Naive thymus-derived CD4-positive, alpha-beta T cell (primary cell): ENCODE data around the gene SIRT6. TPM values are rescaled to one million over a fixed set of nuclear protein-coding genes. Genes with fewer than 3 reads are reported as not detected.
A peak's percentile ranks its signal among the peaks of the same experiment; 100 is the strongest.
"Not testable (repeated sequence)": the region's sequence is repeated elsewhere in the genome, so short reads cannot be mapped to it uniquely, and the experiment has no call there.

Source experiments
- ATAC-seq: fragments of 150-1000 bp; cut with Tn5 transposase; 2 replicates; pipeline ENCODE4 v1.10.0; 2021; ENCODE audit warnings: mild to moderate bottlenecking, moderate library complexity
- CTCF ChIA-PET: fragments of 350-600 bp; sonication (Branson Sonifier 250); formaldehyde crosslinking; loops from one replicate; lab custom pipeline; 2021; ENCODE audit warnings: antibody characterized with exemption; lab: Charles Lee
- POLR2A ChIA-PET: fragments of 350-600 bp; sonication (Branson Sonifier 250); formaldehyde crosslinking; loops from one replicate; lab custom pipeline; 2021; ENCODE audit warnings: antibody characterized with exemption, inconsistent platforms; lab: Charles Lee
- DNase-seq, 9 donors: peaks; one replicate each; pipeline versions ENCODE4 v3.0.0 to v3.0.0-alpha.2; 2020 to 2022; ENCODE audit warnings: mixed read lengths in 1 of 9
- H3K27ac ChIP-seq: one replicate; pipeline ENCODE4 v1.7.0; 2013; ENCODE audit warnings: mild to moderate bottlenecking, low read depth, low read length, moderate library complexity
- H3K27me3 ChIP-seq, 2 donors: one replicate each; pipeline ENCODE4 v1.7.0; 2013; ENCODE audit warnings: low read length in 2 of 2, mild to moderate bottlenecking in 2 of 2, moderate library complexity in 2 of 2; ENCODE audit not compliant: control insufficient read depth in 2 of 2, insufficient read depth in 2 of 2
- H3K36me3 ChIP-seq, 3 experiments: 1 replicate in 2 of 3; 2 replicates in 1 of 3; pipeline ENCODE4 v1.7.0; 2013; ENCODE audit warnings: low read length in 3 of 3, mild to moderate bottlenecking in 3 of 3, moderate library complexity in 1 of 3; ENCODE audit not compliant: insufficient read depth in 3 of 3, control insufficient read depth in 2 of 3
- H3K4me1 ChIP-seq, 2 donors: one replicate each; pipeline ENCODE4 v1.7.0; 2013; ENCODE audit warnings: low read length in 2 of 2, mild to moderate bottlenecking in 2 of 2, moderate library complexity in 1 of 2; ENCODE audit not compliant: control insufficient read depth in 2 of 2, insufficient read depth in 2 of 2
- H3K4me3 ChIP-seq: 2 replicates; pipeline ENCODE4 v1.7.0; 2013; ENCODE audit warnings: mild to moderate bottlenecking, low read length
- H3K9me3 ChIP-seq, 3 experiments: 1 replicate in 2 of 3; 2 replicates in 1 of 3; pipeline ENCODE4 v1.7.0; 2013; ENCODE audit warnings: low read length in 3 of 3; ENCODE audit not compliant: control insufficient read depth in 2 of 3
- H3K27ac Mint-ChIP-seq, 9 donors: one replicate each; pipeline ENCODE4 v1.8.0; 2020 to 2022; ENCODE audit warnings: mixed read lengths in 9 of 9, mild to moderate bottlenecking in 8 of 9, moderate library complexity in 5 of 9, inconsistent platforms in 2 of 9
- H3K27me3 Mint-ChIP-seq, 5 donors: one replicate each; pipeline ENCODE4 v1.8.0; 2021 to 2022; ENCODE audit warnings: mixed read lengths in 5 of 5, mild to moderate bottlenecking in 1 of 5
- H3K36me3 Mint-ChIP-seq, 5 donors: one replicate each; pipeline ENCODE4 v1.8.0; 2020 to 2022; ENCODE audit warnings: mixed read lengths in 5 of 5, mild to moderate bottlenecking in 3 of 5, inconsistent platforms in 1 of 5
- H3K4me1 Mint-ChIP-seq, 7 donors: one replicate each; pipeline ENCODE4 v1.8.0; 2020 to 2022; ENCODE audit warnings: mixed read lengths in 7 of 7, mild to moderate bottlenecking in 3 of 7, inconsistent platforms in 1 of 7
- H3K4me3 Mint-ChIP-seq, 10 donors: one replicate each; pipeline ENCODE4 v1.8.0; 2020 to 2022; ENCODE audit warnings: mild to moderate bottlenecking in 10 of 10, mixed read lengths in 10 of 10, moderate library complexity in 6 of 10, inconsistent platforms in 2 of 10
- H3K9me3 Mint-ChIP-seq, 11 donors: one replicate each; pipeline ENCODE4 v1.8.0; 2020 to 2022; ENCODE audit warnings: mixed read lengths in 11 of 11, mild to moderate bottlenecking in 4 of 11, inconsistent platforms in 1 of 11, moderate library complexity in 1 of 11
- intact Hi-C, 2 donors: fragments of 100-400 bp; cut with micrococcal nuclease; formaldehyde crosslinking; loops; one replicate each; pipeline ENCODE4 v1.15.1; 2023
- polyA plus RNA-seq, 2 donors: library from polyadenylated mRNA; unstranded; fragments of 300-500 nt; fragmentation: Illumina TruSeq; gene quantifications; one replicate each; pipeline ENCODE4 v1.2.3, GENCODE V29; 2021
- total RNA-seq, 6 experiments: library from RNA in 5 of 6; stranded (reverse) in 5 of 6; gene quantifications; 1 replicate in 5 of 6; 2 replicates in 1 of 6; pipeline ENCODE4 v1.2.3 and lab custom pipeline; 2021 to 2026

SIRT6 gene
- total and polyA plus RNA-seq, 7 experiments from 2014 or later: 1.1 to 41.2 (median 23.2) TPM

DNA sequence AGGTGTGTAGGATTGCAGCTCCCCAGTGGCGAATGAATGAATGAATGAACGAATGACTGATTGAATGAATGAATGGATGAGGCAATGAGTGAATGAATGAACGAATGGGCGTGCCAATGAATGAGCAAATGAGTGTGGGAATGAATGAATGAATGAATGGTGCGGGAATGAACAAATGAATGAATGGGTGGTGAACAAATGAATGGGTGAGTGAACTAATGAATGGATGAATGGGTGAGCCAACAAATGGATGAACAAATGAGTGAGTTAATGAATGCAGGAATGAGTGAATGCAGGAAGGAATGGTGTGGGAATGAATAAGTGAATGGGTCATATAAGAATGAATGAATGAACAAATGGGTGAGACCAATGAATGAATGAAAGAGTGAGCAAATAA lies 14.9 kb upstream of the SIRT6 start:
- no peaks in the 10 kb centered on the region for H3K9me3 ChIP-seq
- H3K27me3 Mint-ChIP-seq: peaks cover 39 to 63% (median 50%) of the 10 kb centered on the region in 5 donors
- ChIA-PET POLR2A (no interaction called here), CTCF (no interaction called here)
- H3K4me1 ChIP-seq: no peaks in the 10 kb centered on the region
- no peaks in the 10 kb centered on the region for H3K36me3 ChIP-seq
- peaks cover 0 to 10% (median 2%) of the 10 kb centered on the region in 11 donors for H3K9me3 Mint-ChIP-seq
- intact Hi-C loops: no loop called here
- peaks cover 8 to 18% (median 11%) of the 10 kb centered on the region in 7 donors for H3K4me1 Mint-ChIP-seq
- H3K36me3 Mint-ChIP-seq: peaks cover 8 to 13% (median 9%) of the 10 kb centered on the region in 5 donors
- H3K4me3 ChIP-seq: no peak overlapping the region
- peaks cover 0 to 20% of the 10 kb centered on the region in 2 donors for H3K27me3 ChIP-seq
- peak overlapping the region in 3 of 9 donors; percentile 25 to 65 (median 53) for H3K27ac Mint-ChIP-seq
- DNase-seq: no peak
- peak overlapping the region in 6 of 10 donors; percentile 12 to 66 (median 32) for H3K4me3 Mint-ChIP-seq
- no peak for ATAC-seq
- H3K27ac ChIP-seq: no peak overlapping the region

DNA sequence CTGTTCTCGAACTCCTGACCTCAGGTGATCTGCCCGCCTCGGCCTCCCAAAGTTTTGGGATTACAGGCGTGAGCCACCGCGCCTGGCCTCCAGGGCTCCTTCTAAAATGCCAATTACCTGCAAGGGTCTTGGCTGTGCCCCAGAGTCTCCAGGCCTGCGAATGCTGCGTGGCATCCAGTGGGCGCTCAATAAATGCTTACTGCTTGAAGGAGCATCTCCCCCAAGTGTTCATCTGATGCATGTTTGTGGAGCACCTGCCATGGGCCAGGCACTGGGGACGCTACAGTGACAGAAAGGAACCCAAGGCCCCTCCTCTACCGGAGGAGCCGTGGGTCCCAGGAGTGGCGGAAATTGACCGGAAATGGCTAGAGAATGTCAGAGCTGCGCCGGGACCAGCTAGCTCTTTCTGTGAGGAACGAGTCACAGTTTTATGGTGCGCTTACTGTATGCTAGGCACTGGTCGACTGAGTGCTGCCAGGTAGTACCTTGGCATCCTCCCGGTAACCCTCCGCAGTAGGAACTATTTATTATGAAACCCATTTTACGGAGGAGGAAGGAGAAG lies 14.3 kb upstream of the SIRT6 start:
- ATAC-seq: no peak
- intact Hi-C loops: no loop called here
- DNase-seq: no peak
- H3K4me1 ChIP-seq: no peaks in the 10 kb centered on the region
- POLR2A ChIA-PET: no interaction called here
- CTCF ChIA-PET: no interaction called here
- H3K27me3 ChIP-seq: peaks cover 0 to 20% of the 10 kb centered on the region in 2 donors
- H3K36me3 Mint-ChIP-seq: peaks cover 8 to 13% (median 9%) of the 10 kb centered on the region in 5 donors
- H3K4me3 ChIP-seq: no peak overlapping the region
- peaks cover 8 to 18% (median 11%) of the 10 kb centered on the region in 7 donors for H3K4me1 Mint-ChIP-seq
- peak overlapping the region in 2 of 10 donors; percentile 57 to 66 for H3K4me3 Mint-ChIP-seq
- peaks cover 0 to 10% (median 2%) of the 10 kb centered on the region in 11 donors for H3K9me3 Mint-ChIP-seq
- H3K27ac Mint-ChIP-seq: peak overlapping the region in 1 of 9 donors; percentile 53
- peaks cover 37 to 63% (median 50%) of the 10 kb centered on the region in 5 donors for H3K27me3 Mint-ChIP-seq
- H3K36me3 ChIP-seq: no peaks in the 10 kb centered on the region
- no peaks in the 10 kb centered on the region for H3K9me3 ChIP-seq
- H3K27ac ChIP-seq: no peak overlapping the region

DNA sequence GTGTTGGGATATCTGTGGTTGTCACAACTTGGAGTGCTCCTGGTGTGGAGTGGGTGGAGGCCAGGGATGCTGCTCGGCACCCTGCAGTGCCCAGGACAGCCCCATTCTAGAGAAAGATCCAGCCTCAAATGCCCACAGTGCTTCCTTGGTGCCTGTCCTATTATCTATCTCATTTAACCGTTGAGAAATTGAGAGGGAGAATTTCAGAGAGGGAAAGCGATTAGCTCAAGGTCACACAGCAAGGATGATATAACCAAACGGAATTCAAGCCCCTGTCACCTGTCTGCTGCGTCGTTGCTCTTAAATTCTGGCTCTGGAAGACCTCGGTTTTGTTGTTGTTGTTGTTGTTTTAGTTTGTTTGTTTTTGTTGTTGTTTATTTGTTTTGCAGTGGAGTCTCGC lies 13.6 kb upstream of the SIRT6 start:
- DNase-seq (no peak), ATAC-seq (no peak)
- Mint-ChIP-seq H3K9me3 (peaks cover 0 to 10% (median 2%) of the 10 kb centered on the region in 11 donors), H3K4me1 (peaks cover 8 to 18% (median 11%) of the 10 kb centered on the region in 7 donors), H3K27me3 (peaks cover 33 to 62% (median 50%) of the 10 kb centered on the region in 5 donors), H3K36me3 (peaks cover 8 to 13% (median 9%) of the 10 kb centered on the region in 5 donors), H3K27ac (no peak overlapping the region), H3K4me3 (no peak overlapping the region)
- no peaks in the 10 kb centered on the region for H3K4me1 ChIP-seq
- ChIA-PET CTCF (no interaction called here), POLR2A (no interaction called here)
- H3K27ac ChIP-seq: no peak overlapping the region
- no peaks in the 10 kb centered on the region for H3K9me3 ChIP-seq
- no peak overlapping the region for H3K4me3 ChIP-seq
- intact Hi-C loops: no loop called here
- peaks cover 0 to 20% of the 10 kb centered on the region in 2 donors for H3K27me3 ChIP-seq
- H3K36me3 ChIP-seq: no peaks in the 10 kb centered on the region

DNA sequence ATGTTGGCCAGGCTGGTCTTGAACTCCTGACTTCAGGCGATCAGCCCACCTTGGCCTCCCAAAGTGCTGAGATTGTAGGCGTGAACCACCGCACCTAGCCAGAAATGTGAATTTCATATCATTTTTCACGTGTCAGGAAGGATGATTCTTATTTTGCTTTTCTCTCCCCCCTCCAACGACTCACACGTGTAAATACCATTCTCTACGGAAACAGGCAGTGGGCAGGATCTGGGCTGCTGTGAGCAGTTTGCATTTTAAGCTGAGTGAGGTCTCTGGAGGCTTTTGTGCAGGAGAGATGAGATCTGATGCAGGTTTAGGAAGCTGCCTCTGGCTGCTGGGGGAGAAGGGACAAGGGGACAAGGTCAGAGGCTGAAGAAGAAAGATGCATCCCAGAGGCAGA lies 12.0 kb upstream of the SIRT6 start:
- no peak overlapping the region for H3K27ac Mint-ChIP-seq
- CTCF ChIA-PET: no interaction called here
- ATAC-seq (no peak), DNase-seq (no peak)
- H3K4me1 ChIP-seq: no peaks in the 10 kb centered on the region
- peaks cover 0 to 10% (median 2%) of the 10 kb centered on the region in 11 donors for H3K9me3 Mint-ChIP-seq
- peaks cover 0 to 20% of the 10 kb centered on the region in 2 donors for H3K27me3 ChIP-seq
- no peak overlapping the region for H3K4me3 ChIP-seq
- H3K27me3 Mint-ChIP-seq: peaks cover 29 to 52% (median 52%) of the 10 kb centered on the region in 5 donors
- peaks cover 8 to 18% (median 11%) of the 10 kb centered on the region in 7 donors for H3K4me1 Mint-ChIP-seq
- H3K27ac ChIP-seq: no peak overlapping the region
- intact Hi-C loops: no loop called here
- H3K36me3 ChIP-seq: no peaks in the 10 kb centered on the region
- H3K4me3 Mint-ChIP-seq: no peak overlapping the region
- H3K9me3 ChIP-seq: no peaks in the 10 kb centered on the region
- POLR2A ChIA-PET: no interaction called here
- peaks cover 8 to 16% (median 9%) of the 10 kb centered on the region in 5 donors for H3K36me3 Mint-ChIP-seq

DNA sequence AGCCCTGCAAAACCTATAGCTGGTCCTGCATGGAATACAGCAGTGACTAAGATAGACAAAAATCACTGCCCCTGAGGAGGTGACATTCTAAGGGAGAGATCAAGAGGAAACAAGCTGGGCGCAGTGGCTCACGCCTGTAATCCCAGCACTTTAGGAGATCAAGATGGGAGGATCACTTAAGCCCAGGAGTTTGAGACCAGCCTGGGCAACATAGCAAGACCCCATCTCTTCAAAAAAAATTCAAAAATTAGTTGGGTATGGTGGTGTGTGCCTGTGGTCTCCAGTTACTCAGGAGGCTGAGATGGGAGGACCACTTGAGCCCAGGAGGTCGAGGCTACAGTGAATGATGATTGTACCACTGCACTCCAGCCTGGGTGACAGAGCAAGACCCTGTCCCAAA lies 10.2 kb upstream of the SIRT6 start:
- H3K4me3 Mint-ChIP-seq, H3K4me3 ChIP-seq, H3K36me3 ChIP-seq, ATAC-seq, H3K9me3 ChIP-seq, H3K27ac Mint-ChIP-seq, H3K27ac ChIP-seq, CTCF ChIA-PET, H3K4me1 ChIP-seq, DNase-seq, H3K9me3 Mint-ChIP-seq, intact Hi-C loops, POLR2A ChIA-PET, H3K4me1 Mint-ChIP-seq: not testable (repeated sequence)
- Mint-ChIP-seq H3K27me3 (peaks cover 17 to 40% (median 38%) of the 10 kb centered on the region in 5 donors), H3K36me3 (peaks cover 5 to 13% (median 5%) of the 10 kb centered on the region in 5 donors)
- H3K27me3 ChIP-seq: peaks cover 0 to 19% of the 10 kb centered on the region in 2 donors

DNA sequence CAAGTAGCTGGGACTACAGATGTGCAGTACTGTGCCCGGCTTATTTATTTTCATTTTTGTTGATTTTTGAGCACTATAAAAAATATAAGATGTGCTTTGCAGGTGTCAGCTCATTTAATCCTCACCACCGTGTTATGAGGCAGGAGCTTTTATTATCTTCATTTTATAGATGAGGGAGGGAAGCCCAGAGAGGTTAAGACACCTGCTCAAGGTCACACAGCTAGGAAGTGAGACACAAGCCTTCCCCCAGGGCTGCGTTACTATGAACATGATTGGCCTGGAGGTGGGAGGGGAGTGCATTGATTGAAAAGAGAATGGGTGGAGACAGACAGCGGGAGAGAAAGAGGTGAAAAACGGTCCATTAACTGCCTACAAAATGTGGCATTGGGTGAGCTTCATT lies 7.3 kb upstream of the SIRT6 start:
- Histone ChIP-seq H3K27me3 (no peaks in the 10 kb centered on the region), H3K9me3 (no peaks in the 10 kb centered on the region), H3K27ac (no peak overlapping the region), H3K36me3 (no peaks in the 10 kb centered on the region), H3K4me3 (no peak overlapping the region), H3K4me1 (no peaks in the 10 kb centered on the region)
- intact Hi-C loops: no loop called here
- H3K4me3 Mint-ChIP-seq: no peak overlapping the region
- peaks cover 0 to 7% (median 0%) of the 10 kb centered on the region in 5 donors for H3K36me3 Mint-ChIP-seq
- no peak overlapping the region for H3K27ac Mint-ChIP-seq
- H3K27me3 Mint-ChIP-seq: peaks cover 9 to 14% (median 12%) of the 10 kb centered on the region in 5 donors
- CTCF ChIA-PET: no interaction called here
- POLR2A ChIA-PET: no interaction called here
- peaks cover 0 to 18% (median 5%) of the 10 kb centered on the region in 7 donors for H3K4me1 Mint-ChIP-seq
- DNase-seq (no peak), ATAC-seq (no peak)
- peaks cover 0 to 5% (median 0%) of the 10 kb centered on the region in 11 donors for H3K9me3 Mint-ChIP-seq
